Mononuclear cell (primary cell): ENCODE data around the gene YARS1. TPM values are rescaled to one million over a fixed set of nuclear protein-coding genes. Genes with fewer than 3 reads are reported as not detected.
"Not testable (repeated sequence)": the region's sequence is repeated elsewhere in the genome, so short reads cannot be mapped to it uniquely, and the experiment has no call there.

ENCODE experiments used
- H3K27me3 ChIP-seq: 2 replicates; pipeline ENCODE4 v1.6.0; 2011; ENCODE audit warnings: low read length, control low read depth; ENCODE audit not compliant: insufficient read depth
- H3K4me1 ChIP-seq: 2 replicates; pipeline ENCODE4 v1.5.1; 2011; ENCODE audit warnings: mild to moderate bottlenecking, low read length, control low read depth; ENCODE audit not compliant: insufficient read depth
- H3K4me3 ChIP-seq: 2 replicates; pipeline ENCODE4 v1.5.1; 2011; ENCODE audit warnings: mild to moderate bottlenecking, low read length, moderate library complexity
- H3K9me3 ChIP-seq: 2 replicates; pipeline ENCODE4 v1.5.1; 2011; ENCODE audit warnings: low read depth, mild to moderate bottlenecking, control low read depth, low read length
- total RNA-seq: library from RNA; depleted of rRNA; stranded (reverse); fragments of >200 nt; gene quantifications from one replicate; pipeline ENCODE4 v1.2.3, GENCODE V29; 2012

The YARS1 gene
- total RNA-seq, 1 donor, result 88.7 TPM

- peaks cover 40% of the 10 kb centered on the region for H3K4me1 ChIP-seq
- H3K9me3 ChIP-seq, result no peaks in the 10 kb centered on the region
Measured at GRCh38 chr1:32801096-32801715, 16.0 kb downstream of the YARS1 start.

GRCh38 chr1:32798679-32799416 lies 18.3 kb downstream of the YARS1 start:
- H3K9me3 ChIP-seq, result no peaks in the 10 kb centered on the region
- H3K4me3 ChIP-seq, result no peak overlapping the region
- H3K4me1 ChIP-seq, result peaks cover 40% of the 10 kb centered on the region
- H3K27me3 ChIP-seq, result no peaks in the 10 kb centered on the region

More at GRCh38 chr1:32801096-32801715, 16.0 kb downstream of the YARS1 start:
- Histone ChIP-seq H3K27me3 (no peaks in the 10 kb centered on the region), H3K4me3 (no peak overlapping the region)

- H3K4me1 ChIP-seq, result peaks cover 40% of the 10 kb centered on the region
- H3K4me3 ChIP-seq, result no peak overlapping the region
- H3K9me3 ChIP-seq, result no peaks in the 10 kb centered on the region
- H3K27me3 ChIP-seq, result no peaks in the 10 kb centered on the region
Measured at GRCh38 chr1:32798191-32798590, 19.0 kb downstream of the YARS1 start.

- H3K4me1 ChIP-seq, result peaks cover 40% of the 10 kb centered on the region
- H3K9me3 ChIP-seq, result no peaks in the 10 kb centered on the region
- no peaks in the 10 kb centered on the region for H3K27me3 ChIP-seq
Measured at GRCh38 chr1:32797456-32797855, 19.7 kb downstream of the YARS1 start.

GRCh38 chr1:32795763-32796162 lies 21.4 kb downstream of the YARS1 start:
- peaks cover 34% of the 10 kb centered on the region for H3K4me1 ChIP-seq
- H3K27me3 ChIP-seq, H3K9me3 ChIP-seq, H3K4me3 ChIP-seq: not testable (repeated sequence)

More at GRCh38 chr1:32797456-32797855, 19.7 kb downstream of the YARS1 start:
- H3K4me3 ChIP-seq, result no peak overlapping the region

- Histone ChIP-seq H3K4me3 (no peak overlapping the region), H3K27me3 (no peaks in the 10 kb centered on the region), H3K9me3 (no peaks in the 10 kb centered on the region), H3K4me1 (no peaks in the 10 kb centered on the region)
Measured at GRCh38 chr1:32791881-32792280, 25.3 kb downstream of the YARS1 start.

GRCh38 chr1:32789356-32789755 lies 27.8 kb downstream of the YARS1 start:
- H3K4me3 ChIP-seq, H3K27me3 ChIP-seq, H3K9me3 ChIP-seq, H3K4me1 ChIP-seq: not testable (repeated sequence)

- Histone ChIP-seq H3K4me1 (no peaks in the 10 kb centered on the region), H3K4me3 (no peak overlapping the region), H3K9me3 (no peaks in the 10 kb centered on the region), H3K27me3 (no peaks in the 10 kb centered on the region)
Measured at GRCh38 chr1:32786856-32787255, 30.3 kb downstream of the YARS1 start.

GRCh38 chr1:32784817-32785216 lies 32.3 kb downstream of the YARS1 start:
- H3K4me1 ChIP-seq, result no peaks in the 10 kb centered on the region
- H3K4me3 ChIP-seq, result no peak overlapping the region
- H3K27me3 ChIP-seq, result no peaks in the 10 kb centered on the region
- H3K9me3 ChIP-seq, result no peaks in the 10 kb centered on the region

- no peak overlapping the region for H3K4me3 ChIP-seq
- H3K4me1 ChIP-seq, result no peaks in the 10 kb centered on the region
- H3K27me3 ChIP-seq, result no peaks in the 10 kb centered on the region
- H3K9me3 ChIP-seq, result no peaks in the 10 kb centered on the region
Measured at GRCh38 chr1:32783851-32784250, 33.3 kb downstream of the YARS1 start.

- H3K4me3 ChIP-seq, result no peak overlapping the region
- no peaks in the 10 kb centered on the region for H3K9me3 ChIP-seq
Measured at GRCh38 chr1:32782086-32782485, 35.1 kb downstream of the YARS1 start.

GRCh38 chr1:32780628-32781234 lies 36.4 kb downstream of the YARS1 start:
- no peaks in the 10 kb centered on the region for H3K9me3 ChIP-seq
- H3K4me1 ChIP-seq, result no peaks in the 10 kb centered on the region
- no peak overlapping the region for H3K4me3 ChIP-seq
- H3K27me3 ChIP-seq, result no peaks in the 10 kb centered on the region

More at GRCh38 chr1:32782086-32782485, 35.1 kb downstream of the YARS1 start:
- Histone ChIP-seq H3K4me1 (no peaks in the 10 kb centered on the region), H3K27me3 (no peaks in the 10 kb centered on the region)

- Histone ChIP-seq H3K27me3 (no peaks in the 10 kb centered on the region), H3K9me3 (no peaks in the 10 kb centered on the region), H3K4me3 (no peak overlapping the region), H3K4me1 (no peaks in the 10 kb centered on the region)
Measured at GRCh38 chr1:32780005-32780404, 37.2 kb downstream of the YARS1 start.

GRCh38 chr1:32779242-32779641 lies 37.9 kb downstream of the YARS1 start:
- no peaks in the 10 kb centered on the region for H3K9me3 ChIP-seq
- no peaks in the 10 kb centered on the region for H3K4me1 ChIP-seq
- H3K27me3 ChIP-seq, result no peaks in the 10 kb centered on the region
- H3K4me3 ChIP-seq, result no peak overlapping the region

GRCh38 chr1:32775640-32776337 lies 41.4 kb downstream of the YARS1 start:
- Histone ChIP-seq H3K4me3 (no peak overlapping the region), H3K4me1 (no peaks in the 10 kb centered on the region), H3K27me3 (no peaks in the 10 kb centered on the region), H3K9me3 (no peaks in the 10 kb centered on the region)
